ENCODE data around the gene OR10H1.
"Not testable (repeated sequence)": the region's sequence is repeated elsewhere in the genome, so short reads cannot be mapped to it uniquely, and the experiment has no call there.

The OR10H1 gene

GRCh38 chr19:15828611-15829305 lies 13.3 kb upstream of the OR10H1 start:
- DNase-seq: peak; percentile 85

GRCh38 chr19:15828121-15828610 lies 12.7 kb upstream of the OR10H1 start:
- no peak for DNase-seq

GRCh38 chr19:15825753-15826152 lies 10.3 kb upstream of the OR10H1 start:
- no peak for DNase-seq

GRCh38 chr19:15820646-15821045 lies 5.2 kb upstream of the OR10H1 start:
- no peak for DNase-seq

- DNase-seq: peak; percentile 46
Observed at GRCh38 chr19:15813916-15814315, 1.5 kb downstream of the OR10H1 start.

GRCh38 chr19:15812060-15812722 lies 3.3 kb downstream of the OR10H1 start:
- DNase-seq: peak; percentile 85

- no peak for DNase-seq
Observed at GRCh38 chr19:15811476-15811875, 4.0 kb downstream of the OR10H1 start.

- peak; percentile 66 for DNase-seq
Observed at GRCh38 chr19:15810335-15810734, 5.1 kb downstream of the OR10H1 start.

GRCh38 chr19:15794279-15794678 lies 21.2 kb downstream of the OR10H1 start:
- not testable (repeated sequence) for DNase-seq

GRCh38 chr19:15790096-15790495 lies 25.4 kb downstream of the OR10H1 start:
- DNase-seq: no peak

GRCh38 chr19:15788594-15789270 lies 26.7 kb downstream of the OR10H1 start:
- no peak for DNase-seq

GRCh38 chr19:15787611-15788155 lies 27.8 kb downstream of the OR10H1 start, which contains the start of gene OR10H5:
Gene OR10H5, plus strand, starts transcription at chr19:15787661. Its CDS starts 6,388 bp downstream, at chr19:15794049.
- DNase-seq: no peak

GRCh38 chr19:15782896-15783295 lies 32.6 kb downstream of the OR10H1 start:
- DNase-seq: peak; percentile 73

- DNase-seq: no peak
Observed at GRCh38 chr19:15782211-15782610, 33.3 kb downstream of the OR10H1 start.

GRCh38 chr19:15781661-15782060 lies 33.8 kb downstream of the OR10H1 start:
- DNase-seq: no peak

- DNase-seq: no peak
Observed at GRCh38 chr19:15780610-15781418, 34.6 kb downstream of the OR10H1 start.

- no peak for DNase-seq
Observed at GRCh38 chr19:15779756-15780476, 35.5 kb downstream of the OR10H1 start.

GRCh38 chr19:15776991-15777970 lies 38.2 kb downstream of the OR10H1 start:
- DNase-seq: no peak

GRCh38 chr19:15776264-15776663 lies 39.2 kb downstream of the OR10H1 start:
- no peak for DNase-seq

- no peak for DNase-seq
Observed at GRCh38 chr19:15775249-15775648, 40.2 kb downstream of the OR10H1 start.

- not testable (repeated sequence) for DNase-seq
Observed at GRCh38 chr19:15774159-15774558, 41.3 kb downstream of the OR10H1 start.

All from hematopoietic multipotent progenitor cell treated with erythropoietin and hydrocortisone succinate and interleukin-3 and kit ligand, for 6 days (in vitro differentiated cells).